Upper lobe of left lung (tissue), 6 donors: ENCODE data around the gene ATXN7L1. TPM values are rescaled to one million over a fixed set of nuclear protein-coding genes. Genes with fewer than 3 reads are reported as not detected.
A peak's percentile ranks its signal among the peaks of the same experiment; 100 is the strongest.

Source experiments
- ATAC-seq, 2 donors: fragments of 200-7000 bp; cut with Tn5 transposase; one replicate each; pipeline ENCODE4 v1.9.1; 2022; ENCODE audit warnings: mild to moderate bottlenecking in 2 of 2, moderate library complexity in 2 of 2; ENCODE audit not compliant: low FRiP score in 2 of 2
- DNase-seq, 2 donors: peaks; one replicate each; pipeline ENCODE4 v3.0.0-alpha.2; 2019 to 2020
- H3K27ac ChIP-seq, 4 donors: fragments of 200-600 bp; sonication (generic); one replicate each; pipeline ENCODE4 v1.5.1; 2016 to 2019
- H3K27me3 ChIP-seq, 4 donors: fragments of 200-600 bp; sonication (generic); one replicate each; pipeline ENCODE4 v1.5.1; 2017 to 2019
- H3K36me3 ChIP-seq, 4 donors: fragments of 200-600 bp; sonication (generic); one replicate each; pipeline ENCODE4 v1.5.1; 2016 to 2019
- H3K4me1 ChIP-seq, 4 donors: fragments of 200-600 bp; sonication (generic); one replicate each; pipeline ENCODE4 v1.5.1; 2018 to 2019
- H3K4me3 ChIP-seq, 4 donors: fragments of 200-600 bp; sonication (generic); one replicate each; pipeline ENCODE4 v1.5.1; 2017 to 2019; ENCODE audit warnings: mild to moderate bottlenecking in 2 of 4, moderate library complexity in 1 of 4
- H3K9me3 ChIP-seq, 4 donors: fragments of 200-600 bp; sonication (generic); one replicate each; pipeline ENCODE4 v1.5.1; 2018 to 2019
- CTCF ChIP-seq, 6 experiments: fragments of 450-650 bp in 4 of 6; fragments of 200-600 bp in 2 of 6; sonication (generic) in 2 of 6; IDR thresholded peaks; one replicate each; pipeline ENCODE4 v1.5.1; 2016 to 2019; ENCODE audit warnings: antibody characterized with exemption in 6 of 6
- EP300 ChIP-seq, 4 donors: sonication (generic); formaldehyde crosslinking; IDR thresholded peaks; one replicate each; pipeline ENCODE4 v1.5.1; 2017; ENCODE audit warnings: antibody characterized with exemption in 4 of 4, control low read depth in 2 of 4
- POLR2A ChIP-seq, 4 donors: fragments of 450-650 bp; IDR thresholded peaks; one replicate each; pipeline ENCODE4 v1.5.1; 2016 to 2017; ENCODE audit warnings: antibody characterized with exemption in 4 of 4, mild to moderate bottlenecking in 2 of 4
- POLR2AphosphoS5 ChIP-seq, 2 donors: sonication (generic); formaldehyde crosslinking; IDR thresholded peaks; one replicate each; pipeline ENCODE4 v1.5.1; 2017; ENCODE audit warnings: antibody characterized with exemption in 2 of 2
- WGBS, 2 donors: methylation state at CpG; one replicate each; pipeline ENCODE4 v1.1.5; 2017 to 2018; 5-methylcytosine and 5-hydroxymethylcytosine counted together
- total RNA-seq, 6 donors: library from RNA; depleted of rRNA in 4 of 6; stranded (reverse); fragments of >200 nt in 4 of 6; gene quantifications; one replicate each; pipeline versions ENCODE4 v1.1.0 to v1.2.1, GENCODE V29; 2016 to 2021
- donor health status: DM: no; HTN: no; CAD: no; lungs with moderate emphysema.
- donor health status: DM: no; HTN: yes; CAD: no; lungs with severe emphysema.

The ATXN7L1 gene
- total RNA-seq, 6 donors from 2014 or later, result 7.1 to 43.0 (median 13.4) TPM

GRCh38 chr7:105878746-105879605, 2.6 kb upstream of the ATXN7L1 start:
- TF ChIP-seq POLR2A (IDR thresholded peaks at IDR 0.05), result no peak
- TF ChIP-seq CTCF (IDR thresholded peaks at IDR 0.05), result no peak
- TF ChIP-seq POLR2AphosphoS5 (IDR thresholded peaks at IDR 0.05), result no peak
- no peak for TF ChIP-seq EP300 (IDR thresholded peaks at IDR 0.05)
- no peak overlapping the region for H3K4me3 ChIP-seq
- H3K4me1 ChIP-seq, result peaks cover 5 to 21% (median 13%) of the 10 kb centered on the region in 4 donors
- H3K9me3 ChIP-seq, result no peaks in the 10 kb centered on the region
- no peaks in the 10 kb centered on the region for H3K36me3 ChIP-seq
- no peaks in the 10 kb centered on the region for H3K27me3 ChIP-seq
- no peak for DNase-seq
- no peak for ATAC-seq
- H3K27ac ChIP-seq, result no peak overlapping the region
- 89 to 95% methylated on average over 2 of the region's 2 CpGs for WGBS, 2 donors

GRCh38 chr7:105877736-105878135, 1.3 kb upstream of the ATXN7L1 start:
- Histone ChIP-seq H3K4me3 (peak overlapping the region in 3 of 4 donors; percentile 70 to 82 (median 80)), H3K27ac (no peak overlapping the region), H3K4me1 (peaks cover 5 to 21% (median 13%) of the 10 kb centered on the region in 4 donors), H3K36me3 (no peaks in the 10 kb centered on the region), H3K27me3 (no peaks in the 10 kb centered on the region), H3K9me3 (no peaks in the 10 kb centered on the region)
- 86 to 88% methylated on average over 10 of the region's 10 CpGs for WGBS, 2 donors
- no peak for DNase-seq
- no peak for ATAC-seq
- TF ChIP-seq CTCF (IDR thresholded peaks at IDR 0.05) (no peak), POLR2A (IDR thresholded peaks at IDR 0.05) (no peak), POLR2AphosphoS5 (IDR thresholded peaks at IDR 0.05) (no peak), EP300 (IDR thresholded peaks at IDR 0.05) (no peak)

GRCh38 chr7:105876964-105877601, 684 bp upstream of the ATXN7L1 start:
- H3K36me3 ChIP-seq, result no peaks in the 10 kb centered on the region
- TF ChIP-seq POLR2AphosphoS5 (IDR thresholded peaks at IDR 0.05) (no peak), CTCF (IDR thresholded peaks at IDR 0.05) (no peak), POLR2A (IDR thresholded peaks at IDR 0.05) (no peak), EP300 (IDR thresholded peaks at IDR 0.05) (no peak)
- no peaks in the 10 kb centered on the region for H3K9me3 ChIP-seq
- DNase-seq (peak; percentile 23 to 78), ATAC-seq (peak in 1 of 2 donors; percentile 56)
- no peaks in the 10 kb centered on the region for H3K27me3 ChIP-seq
- peaks cover 5 to 21% (median 13%) of the 10 kb centered on the region in 4 donors for H3K4me1 ChIP-seq
- H3K4me3 ChIP-seq, result peak overlapping the region; percentile 70 to 82 (median 80)
- peak overlapping the region in 2 of 4 donors; percentile 10 to 66 for H3K27ac ChIP-seq
- WGBS, 2 donors, result 4% methylated on average over 18 to 36 of the region's 42 CpGs

- Histone ChIP-seq H3K27me3 (no peaks in the 10 kb centered on the region), H3K4me3 (peak overlapping the region in 3 of 4 donors; percentile 70 to 82 (median 80)), H3K36me3 (no peaks in the 10 kb centered on the region), H3K27ac (peak overlapping the region; percentile 66 to 89 (median 85)), H3K4me1 (peaks cover 5 to 21% (median 13%) of the 10 kb centered on the region in 4 donors), H3K9me3 (no peaks in the 10 kb centered on the region)
- TF ChIP-seq EP300 (IDR thresholded peaks at IDR 0.05) (no peak), POLR2A (IDR thresholded peaks at IDR 0.05) (no peak), POLR2AphosphoS5 (IDR thresholded peaks at IDR 0.05) (no peak), CTCF (IDR thresholded peaks at IDR 0.05) (no peak)
- no peak for ATAC-seq
- WGBS, 2 donors, result 51 to 62% methylated on average over 4 of the region's 4 CpGs
- no peak for DNase-seq
Measured at GRCh38 chr7:105875505-105875904, 894 bp downstream of the ATXN7L1 start.
